GM21737 (cell line): ENCODE data around the gene PPARG.
"Not testable (repeated sequence)": the region's sequence is repeated elsewhere in the genome, so short reads cannot be mapped to it uniquely, and the experiment has no call there.

ENCODE experiments used
- ATAC-seq: cut with Tn5 transposase; IDR thresholded peaks from one replicate; pipeline ENCODE4 v1.9.1; 2021; ENCODE audit warnings: mild to moderate bottlenecking, moderate library complexity; ENCODE audit not compliant: unreplicated experiment

Gene PPARG

GRCh38 chr3:12476238-12476897 lies 187.5 kb downstream of the PPARG start:
- no peak for ATAC-seq

- no peak for ATAC-seq
Observed at GRCh38 chr3:12477256-12477655, 188.4 kb downstream of the PPARG start.

GRCh38 chr3:12478326-12478725 lies 189.5 kb downstream of the PPARG start:
- ATAC-seq, result no peak

- ATAC-seq, result not testable (repeated sequence)
Observed at GRCh38 chr3:12479198-12479597, 190.3 kb downstream of the PPARG start.

GRCh38 chr3:12479919-12480427 lies 191.1 kb downstream of the PPARG start:
- no peak for ATAC-seq

- ATAC-seq, result no peak
Observed at GRCh38 chr3:12483410-12483809, 194.5 kb downstream of the PPARG start.

- no peak for ATAC-seq
Observed at GRCh38 chr3:12483872-12484197, 195.0 kb downstream of the PPARG start.
